Karpas-422 (cell line): ENCODE data around the gene GLRA3. TPM values are rescaled to one million over a fixed set of nuclear protein-coding genes. Genes with fewer than 3 reads are reported as not detected.
"Not testable (repeated sequence)": the region's sequence is repeated elsewhere in the genome, so short reads cannot be mapped to it uniquely, and the experiment has no call there.

Experiments used
- DNase-seq: peaks from one replicate; pipeline ENCODE4 v3.0.0-alpha.2; 2015
- H2AFZ ChIP-seq: fragments of 200-600 bp; sonication (generic); 2 replicates; pipeline ENCODE4 v1.6.1; 2014; ENCODE audit warnings: antibody characterized with exemption, low read length, mixed read lengths
- H3K27ac ChIP-seq: fragments of 200-600 bp; sonication (generic); 2 replicates; pipeline ENCODE4 v1.5.1; 2014; ENCODE audit warnings: mild to moderate bottlenecking, low read length, moderate library complexity
- H3K27me3 ChIP-seq: fragments of 200-600 bp; sonication (generic); 2 replicates; pipeline ENCODE4 v1.6.1; 2014; ENCODE audit warnings: low read length, mixed read lengths
- H3K36me3 ChIP-seq: fragments of 200-600 bp; sonication (generic); 2 replicates; pipeline ENCODE4 v1.6.1; 2014; ENCODE audit warnings: low read length, mixed read lengths; ENCODE audit not compliant: insufficient read depth
- H3K4me1 ChIP-seq: fragments of 200-600 bp; sonication (generic); 2 replicates; pipeline ENCODE4 v1.6.1; 2014; ENCODE audit warnings: mild to moderate bottlenecking, low read length, mixed read lengths
- H3K4me2 ChIP-seq: fragments of 200-600 bp; sonication (generic); 2 replicates; pipeline ENCODE4 v1.6.1; 2014; ENCODE audit warnings: low read length, low read depth, mild to moderate bottlenecking; ENCODE audit not compliant: poor library complexity, severe bottlenecking
- H3K4me3 ChIP-seq: fragments of 200-600 bp; sonication (generic); 2 replicates; pipeline ENCODE4 v1.5.1; 2014; ENCODE audit warnings: mild to moderate bottlenecking, antibody characterized with exemption, low read length, mixed read lengths
- H3K79me2 ChIP-seq: fragments of 200-600 bp; sonication (generic); 2 replicates; pipeline ENCODE4 v1.6.1; 2014; ENCODE audit warnings: mild to moderate bottlenecking, low read length, mixed read lengths
- H3K9ac ChIP-seq: fragments of 200-600 bp; sonication (generic); 2 replicates; pipeline ENCODE4 v1.6.0; 2014; ENCODE audit warnings: low read length
- H3K9me2 ChIP-seq: fragments of 200-600 bp; sonication (generic), shearing (Covaris generic); replicated peaks from 2 replicates; pipeline ENCODE4 v1.6.0; 2014; ENCODE audit warnings: mild to moderate bottlenecking, low read length, moderate library complexity; ENCODE audit not compliant: insufficient read depth
- H3K9me3 ChIP-seq: fragments of 300-700, 200-600 bp; sonication (generic); 2 replicates; pipeline ENCODE4 v1.6.1; 2014; ENCODE audit warnings: low read length, mixed read lengths
- H4K20me1 ChIP-seq: fragments of 200-600 bp; sonication (generic); 2 replicates; pipeline ENCODE4 v1.6.1; 2014; ENCODE audit warnings: mild to moderate bottlenecking, antibody characterized with exemption, low read length, low read depth; ENCODE audit not compliant: insufficient read depth
- total RNA-seq: library from RNA; depleted of rRNA; stranded (reverse); fragments of >200 nt; shearing (Covaris generic); gene quantifications from 2 replicates; pipeline ENCODE4 v1.2.3, GENCODE V29; 2014; ENCODE audit warnings: low replicate concordance

Gene GLRA3
- total RNA-seq, 1 experiment from 2014 or later: not detected

GRCh38 chr4:174805746-174806145, 23.3 kb downstream of the GLRA3 start:
- Histone ChIP-seq H4K20me1 (no peaks in the 10 kb centered on the region), H3K36me3 (no peaks in the 10 kb centered on the region), H3K9me2 (no peaks in the 10 kb centered on the region), H3K79me2 (no peaks in the 10 kb centered on the region), H2AFZ (no peak overlapping the region), H3K4me1 (no peaks in the 10 kb centered on the region), H3K27me3 (no peaks in the 10 kb centered on the region), H3K4me3 (no peak overlapping the region), H3K27ac (no peak overlapping the region), H3K9me3 (no peaks in the 10 kb centered on the region), H3K4me2 (no peak overlapping the region), H3K9ac (no peak overlapping the region)
- DNase-seq: no peak

GRCh38 chr4:174794543-174795094, 34.4 kb downstream of the GLRA3 start:
- no peak overlapping the region for H3K9ac ChIP-seq
- H3K36me3 ChIP-seq: no peaks in the 10 kb centered on the region
- no peak overlapping the region for H3K27ac ChIP-seq
- no peaks in the 10 kb centered on the region for H4K20me1 ChIP-seq
- H3K9me2 ChIP-seq: no peaks in the 10 kb centered on the region
- no peaks in the 10 kb centered on the region for H3K4me1 ChIP-seq
- H3K4me3 ChIP-seq: no peak overlapping the region
- no peaks in the 10 kb centered on the region for H3K9me3 ChIP-seq
- H3K79me2 ChIP-seq: no peaks in the 10 kb centered on the region
- no peak for DNase-seq
- H3K4me2 ChIP-seq: no peak overlapping the region
- H2AFZ ChIP-seq: no peak overlapping the region
- no peaks in the 10 kb centered on the region for H3K27me3 ChIP-seq

GRCh38 chr4:174789657-174790056, 39.4 kb downstream of the GLRA3 start:
- no peak overlapping the region for H3K27ac ChIP-seq
- no peaks in the 10 kb centered on the region for H3K27me3 ChIP-seq
- no peaks in the 10 kb centered on the region for H3K9me3 ChIP-seq
- no peak overlapping the region for H3K4me3 ChIP-seq
- no peaks in the 10 kb centered on the region for H3K79me2 ChIP-seq
- H3K9ac ChIP-seq: no peak overlapping the region
- H3K4me1 ChIP-seq: no peaks in the 10 kb centered on the region
- no peak overlapping the region for H3K4me2 ChIP-seq
- no peaks in the 10 kb centered on the region for H3K9me2 ChIP-seq
- H3K36me3 ChIP-seq: no peaks in the 10 kb centered on the region
- no peaks in the 10 kb centered on the region for H4K20me1 ChIP-seq
- no peak for DNase-seq
- no peak overlapping the region for H2AFZ ChIP-seq

- not testable (repeated sequence) for H3K36me3 ChIP-seq, H2AFZ ChIP-seq, H4K20me1 ChIP-seq, H3K4me1 ChIP-seq, H3K27ac ChIP-seq, H3K27me3 ChIP-seq, H3K4me2 ChIP-seq, H3K9me3 ChIP-seq, H3K79me2 ChIP-seq, H3K4me3 ChIP-seq, DNase-seq, H3K9ac ChIP-seq, H3K9me2 ChIP-seq
Measured at GRCh38 chr4:174778274-174778986, 50.6 kb downstream of the GLRA3 start.

- Histone ChIP-seq H3K4me3 (no peak overlapping the region), H3K79me2 (no peaks in the 10 kb centered on the region), H3K4me1 (no peaks in the 10 kb centered on the region), H2AFZ (no peak overlapping the region), H3K36me3 (no peaks in the 10 kb centered on the region), H3K27me3 (no peaks in the 10 kb centered on the region), H3K27ac (no peak overlapping the region), H3K9me2 (no peaks in the 10 kb centered on the region), H3K9me3 (no peaks in the 10 kb centered on the region), H3K4me2 (no peak overlapping the region), H4K20me1 (no peaks in the 10 kb centered on the region), H3K9ac (no peak overlapping the region)
- DNase-seq: no peak
Measured at GRCh38 chr4:174775366-174775765, 53.7 kb downstream of the GLRA3 start.

- no peak overlapping the region for H3K27ac ChIP-seq
- H3K9me2 ChIP-seq: no peaks in the 10 kb centered on the region
- H4K20me1 ChIP-seq: no peaks in the 10 kb centered on the region
- H3K36me3 ChIP-seq: no peaks in the 10 kb centered on the region
- H3K9me3 ChIP-seq: no peaks in the 10 kb centered on the region
- no peak overlapping the region for H2AFZ ChIP-seq
- no peak overlapping the region for H3K4me3 ChIP-seq
- no peaks in the 10 kb centered on the region for H3K79me2 ChIP-seq
- H3K27me3 ChIP-seq: no peaks in the 10 kb centered on the region
- H3K4me2 ChIP-seq: no peak overlapping the region
- peak; percentile 65 for DNase-seq
- H3K4me1 ChIP-seq: no peaks in the 10 kb centered on the region
- no peak overlapping the region for H3K9ac ChIP-seq
Measured at GRCh38 chr4:174764105-174764729, 64.8 kb downstream of the GLRA3 start.

GRCh38 chr4:174763454-174764104, 65.5 kb downstream of the GLRA3 start:
- no peaks in the 10 kb centered on the region for H3K27me3 ChIP-seq
- no peaks in the 10 kb centered on the region for H3K9me3 ChIP-seq
- H4K20me1 ChIP-seq: no peaks in the 10 kb centered on the region
- no peaks in the 10 kb centered on the region for H3K79me2 ChIP-seq
- no peak overlapping the region for H3K4me2 ChIP-seq
- no peaks in the 10 kb centered on the region for H3K9me2 ChIP-seq
- no peaks in the 10 kb centered on the region for H3K36me3 ChIP-seq
- no peak for DNase-seq
- H3K27ac ChIP-seq: no peak overlapping the region
- no peak overlapping the region for H2AFZ ChIP-seq
- no peak overlapping the region for H3K9ac ChIP-seq
- H3K4me3 ChIP-seq: no peak overlapping the region
- no peaks in the 10 kb centered on the region for H3K4me1 ChIP-seq

GRCh38 chr4:174761451-174761850, 67.6 kb downstream of the GLRA3 start:
- Histone ChIP-seq H3K9ac (no peak overlapping the region), H2AFZ (no peak overlapping the region), H3K4me1 (no peaks in the 10 kb centered on the region), H3K4me3 (no peak overlapping the region), H4K20me1 (no peaks in the 10 kb centered on the region), H3K79me2 (no peaks in the 10 kb centered on the region), H3K9me3 (no peaks in the 10 kb centered on the region), H3K36me3 (no peaks in the 10 kb centered on the region), H3K27me3 (no peaks in the 10 kb centered on the region), H3K9me2 (no peaks in the 10 kb centered on the region), H3K27ac (no peak overlapping the region), H3K4me2 (no peak overlapping the region)
- DNase-seq: no peak
